NCI-H345 treated with DMSO at 0.1 percent for 48 hours (cell line): ENCODE measurements around the gene ELF5.

Experiments used
- DNase-seq: peaks from one replicate; lab custom pipeline; 2025; ENCODE audit not compliant: unreplicated experiment; lab: John Stamatoyannopoulos, UW

Gene ELF5

DNA sequence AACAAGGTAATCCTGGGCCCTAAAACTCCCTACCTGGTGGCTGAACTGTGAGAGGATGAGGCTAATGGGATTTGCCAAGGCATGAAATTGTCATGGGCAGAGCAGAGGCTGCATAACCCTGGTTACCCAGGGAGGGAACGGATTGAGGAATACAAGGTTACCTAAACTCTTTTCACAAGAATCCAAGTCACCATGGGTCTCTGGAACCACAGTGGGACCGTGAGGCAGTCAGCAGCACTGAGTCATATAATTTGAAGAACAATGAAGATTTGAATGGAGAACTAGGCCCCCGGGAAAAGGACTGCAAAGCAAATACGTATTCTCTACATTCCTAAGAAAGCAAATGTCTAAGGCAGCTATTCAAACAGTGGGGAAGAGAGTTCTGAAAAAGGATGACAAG, 55.1 kb downstream of the ELF5 start:
- DNase-seq = no peak

DNA sequence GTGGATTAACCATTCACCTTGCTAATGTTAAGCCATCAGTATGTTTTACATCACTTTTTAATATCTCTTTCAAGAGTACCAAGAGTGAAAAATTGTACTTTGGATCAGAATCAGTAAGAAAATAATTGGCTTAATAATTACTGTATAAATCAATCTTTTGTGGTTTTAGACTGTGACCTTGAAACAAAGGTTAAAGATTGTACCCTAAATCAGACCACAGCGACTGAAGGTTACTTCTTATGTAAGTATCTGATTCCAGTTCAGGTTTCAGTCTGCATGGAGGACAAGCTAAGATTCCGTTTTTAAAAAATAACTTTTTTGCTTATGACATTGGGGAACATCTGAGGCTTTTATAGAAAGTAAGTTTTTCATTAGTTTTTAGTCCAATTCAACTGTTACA, 56.0 kb downstream of the ELF5 start:
- no peak for DNase-seq

DNA sequence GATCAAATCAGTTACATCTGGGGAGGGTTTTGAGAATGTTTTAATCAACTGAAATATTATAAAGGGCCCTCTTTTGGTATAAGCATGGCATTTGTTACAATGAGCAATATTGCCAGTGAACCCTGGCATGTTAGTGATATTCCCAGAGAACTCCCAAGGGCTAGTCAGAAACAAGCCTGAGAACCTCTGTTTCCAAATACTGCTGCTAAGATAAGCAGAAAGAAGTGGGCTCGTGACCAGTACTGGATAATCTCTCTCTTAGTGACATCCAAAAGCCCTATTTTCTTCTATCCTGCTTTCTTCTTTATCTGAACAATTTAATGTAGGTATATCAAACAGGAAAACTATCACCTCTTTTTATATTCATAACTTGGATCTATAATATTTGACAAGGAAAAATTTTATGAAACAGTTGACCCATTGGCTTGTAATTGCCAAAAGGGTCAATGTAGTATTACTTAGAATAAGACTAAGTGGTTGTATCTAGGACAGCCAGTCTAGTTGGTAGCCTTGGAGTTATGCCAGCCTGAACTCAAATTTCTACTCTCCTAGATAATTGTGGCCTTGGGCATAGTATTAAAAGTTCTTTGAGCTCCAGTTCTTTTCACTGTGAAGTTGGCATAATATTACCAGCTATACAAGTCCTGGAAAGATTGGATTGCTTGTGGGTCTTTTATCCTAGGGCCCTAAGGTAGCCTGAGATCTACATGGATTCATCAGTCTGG, 59.1 kb downstream of the ELF5 start:
- DNase-seq = no peak

DNA sequence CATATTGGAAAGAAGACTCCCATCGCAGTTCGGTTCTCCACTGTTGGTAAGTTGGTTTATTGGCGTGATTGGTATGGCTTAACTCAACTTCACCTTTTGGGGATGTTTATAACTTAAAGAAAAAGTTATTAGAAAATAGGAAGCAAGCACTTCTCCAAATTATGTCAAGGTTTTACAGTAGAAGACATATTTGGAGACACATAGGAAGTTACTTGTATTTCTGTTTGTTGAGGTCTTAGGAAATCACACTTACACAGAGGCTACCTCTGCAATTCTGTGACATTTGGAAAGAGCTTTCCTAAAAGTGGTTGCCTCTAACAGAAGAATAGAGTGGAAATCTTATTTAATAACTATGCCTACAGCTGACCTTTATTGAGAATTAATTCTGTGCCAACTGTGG, 62.5 kb downstream of the ELF5 start:
- DNase-seq = no peak

DNA sequence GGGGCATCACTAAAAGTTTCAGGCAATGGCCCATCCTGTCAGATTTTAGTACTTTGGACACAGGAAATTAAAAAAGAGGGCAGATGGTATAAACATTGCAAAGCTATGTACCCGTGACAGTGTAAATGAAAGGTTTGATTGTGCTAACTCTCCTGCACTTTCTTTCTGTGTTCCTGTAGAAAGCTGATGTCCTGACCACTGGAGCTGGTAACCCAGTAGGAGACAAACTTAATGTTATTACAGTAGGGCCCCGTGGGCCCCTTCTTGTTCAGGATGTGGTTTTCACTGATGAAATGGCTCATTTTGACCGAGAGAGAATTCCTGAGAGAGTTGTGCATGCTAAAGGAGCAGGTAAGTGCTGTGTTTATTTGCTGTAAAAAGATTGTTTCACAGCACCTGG, 64.6 kb downstream of the ELF5 start:
- DNase-seq = no peak

DNA sequence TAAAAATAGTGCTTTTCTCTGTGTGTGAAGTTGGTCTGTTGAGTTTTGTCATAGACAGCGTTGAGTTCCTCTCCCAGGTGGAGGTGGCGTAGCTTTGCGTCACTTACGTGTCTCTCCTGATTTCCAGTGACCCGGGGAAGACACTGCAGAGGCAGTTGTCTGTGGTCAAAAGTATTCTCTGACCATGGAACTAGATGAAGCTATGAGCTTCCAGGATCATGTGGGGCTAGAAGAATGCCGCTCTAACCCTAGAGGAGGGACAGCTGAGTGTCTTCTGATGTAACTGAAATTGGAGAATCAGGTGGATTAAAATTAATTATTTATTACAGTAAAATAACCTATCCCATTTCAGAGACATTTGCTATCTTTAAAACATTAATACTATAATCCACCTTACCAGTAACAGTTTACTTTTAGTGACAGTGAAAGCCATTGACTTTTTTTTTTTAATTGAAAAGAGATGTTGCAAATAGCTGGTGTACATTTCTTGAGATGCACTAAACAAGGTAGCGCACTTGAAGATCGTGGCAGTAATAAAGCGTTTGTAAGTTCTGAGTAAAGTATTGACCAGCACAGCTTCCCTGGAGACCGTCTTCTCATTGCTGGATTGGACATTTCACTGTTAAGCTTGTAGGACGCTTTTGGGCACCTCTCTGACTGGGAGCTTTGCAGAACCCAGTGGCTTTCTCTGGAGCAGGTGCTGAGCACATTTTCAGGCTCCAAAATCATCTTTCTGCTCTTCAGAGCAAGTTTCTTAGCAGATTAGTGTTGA, 65.2 kb downstream of the ELF5 start:
- no peak for DNase-seq

DNA sequence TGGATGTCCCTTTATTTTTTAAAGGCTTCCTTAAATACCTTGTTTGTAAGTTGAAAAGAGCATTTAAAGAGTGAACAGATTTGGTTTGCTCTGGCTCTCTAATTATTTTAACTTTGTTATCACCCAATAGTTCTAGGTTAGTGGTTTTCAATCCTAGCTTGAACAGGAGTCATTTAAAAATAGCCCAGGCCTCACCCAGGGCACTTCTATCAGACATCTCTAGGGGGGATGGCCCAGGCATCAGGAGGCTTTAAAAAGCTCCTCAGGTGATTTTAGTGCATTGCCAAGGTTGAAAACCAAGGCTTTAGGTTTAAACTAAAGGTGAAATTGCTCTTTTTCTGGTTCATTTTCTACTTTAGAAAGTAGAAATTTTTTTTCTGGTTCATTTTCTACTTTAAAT, 66.5 kb downstream of the ELF5 start:
- no peak for DNase-seq

DNA sequence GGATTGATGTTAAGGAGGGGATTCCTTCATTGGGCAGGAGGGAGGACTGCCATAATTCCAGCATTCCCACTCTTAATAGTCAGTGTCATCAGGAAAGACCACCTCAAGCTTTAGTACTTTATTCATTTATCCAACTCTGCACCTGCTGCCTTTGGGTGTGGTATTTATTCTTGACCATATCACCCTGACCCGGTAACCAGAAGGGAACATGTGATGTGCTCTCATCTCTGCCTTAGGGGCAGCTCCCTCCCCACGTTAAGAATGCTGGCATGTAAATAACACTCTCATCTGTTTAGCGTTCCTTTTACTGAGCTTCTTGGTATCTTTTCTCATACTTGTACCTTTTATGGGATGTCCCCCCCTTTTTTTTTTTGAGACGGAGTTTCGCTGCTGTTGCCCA, 67.2 kb downstream of the ELF5 start:
- no peak for DNase-seq

DNA sequence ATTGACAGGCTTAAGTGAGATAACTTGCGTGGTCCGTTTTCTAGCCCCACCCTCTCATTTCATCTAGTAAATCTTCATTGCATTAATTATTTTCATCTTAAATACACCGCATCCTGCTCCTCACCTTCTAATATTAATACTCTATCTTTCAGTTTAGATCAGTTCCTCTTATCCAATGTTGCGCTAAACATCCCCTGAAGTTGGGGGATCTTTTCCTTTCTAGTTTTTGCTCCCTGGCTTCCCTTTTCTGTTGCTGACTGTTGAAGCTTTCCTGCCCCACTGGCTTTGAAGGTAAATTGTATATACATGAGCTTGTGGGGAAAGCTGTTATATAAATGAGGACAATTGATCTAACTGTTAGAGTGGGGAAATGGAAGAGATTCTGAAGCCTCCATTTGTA, 67.6 kb downstream of the ELF5 start:
- DNase-seq = no peak

DNA sequence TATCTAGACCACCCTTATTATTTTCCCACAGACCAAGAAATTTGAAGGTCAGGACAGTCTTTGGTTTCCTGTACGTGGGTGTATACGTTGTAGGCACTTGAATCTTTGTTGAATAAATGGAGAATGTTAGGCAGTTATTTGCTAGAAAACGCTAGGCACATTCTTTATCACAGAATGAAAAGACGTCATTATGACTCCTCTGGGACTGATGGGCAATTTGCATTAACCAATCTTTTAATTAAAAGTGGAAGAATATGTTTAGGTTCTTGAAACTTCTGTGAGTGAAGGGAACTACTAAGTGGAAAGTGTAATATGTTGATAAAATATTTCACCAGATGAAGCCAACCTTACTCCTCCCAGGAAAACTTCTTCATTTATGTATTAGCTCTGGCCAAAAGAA, 69.2 kb downstream of the ELF5 start:
- DNase-seq = no peak

DNA sequence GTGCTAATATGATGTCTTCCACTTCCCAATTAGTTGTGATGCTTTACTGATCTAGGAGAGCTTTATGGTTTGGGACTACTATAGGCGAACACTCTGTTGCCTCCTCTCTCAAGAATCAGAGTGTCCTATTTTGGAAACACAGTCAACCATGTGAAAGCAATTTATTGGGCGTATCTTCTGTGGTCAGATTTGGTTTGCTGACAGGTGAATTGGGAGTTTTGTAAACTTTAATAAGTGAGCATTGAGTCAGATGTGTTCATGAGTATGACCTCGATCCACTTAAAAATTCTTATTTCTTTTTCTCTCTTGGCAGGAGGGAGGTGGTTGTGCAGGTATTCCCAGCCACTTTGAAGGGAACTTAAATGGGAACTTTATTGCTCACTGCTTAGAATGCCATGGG, 70.5 kb downstream of the ELF5 start:
- DNase-seq = no peak

DNA sequence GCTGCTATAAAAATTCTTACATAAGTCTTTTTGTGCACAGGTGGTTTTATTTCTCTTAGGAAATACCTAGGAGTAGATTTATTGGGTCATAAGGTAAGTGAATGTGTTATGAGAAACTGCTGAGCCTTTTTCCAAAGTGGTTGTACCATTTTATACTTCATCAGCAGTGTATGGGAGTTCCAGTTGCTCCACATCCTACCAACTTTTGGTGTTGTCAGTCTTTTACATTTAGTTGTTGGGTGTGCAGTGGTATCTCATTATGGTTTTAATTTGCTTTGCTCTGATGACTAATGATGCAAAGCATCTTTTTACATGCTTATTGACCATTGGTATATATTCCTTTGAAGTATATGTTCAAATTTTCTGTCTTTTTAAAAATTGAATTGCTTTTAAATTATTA, 71.8 kb downstream of the ELF5 start:
- DNase-seq = no peak

DNA sequence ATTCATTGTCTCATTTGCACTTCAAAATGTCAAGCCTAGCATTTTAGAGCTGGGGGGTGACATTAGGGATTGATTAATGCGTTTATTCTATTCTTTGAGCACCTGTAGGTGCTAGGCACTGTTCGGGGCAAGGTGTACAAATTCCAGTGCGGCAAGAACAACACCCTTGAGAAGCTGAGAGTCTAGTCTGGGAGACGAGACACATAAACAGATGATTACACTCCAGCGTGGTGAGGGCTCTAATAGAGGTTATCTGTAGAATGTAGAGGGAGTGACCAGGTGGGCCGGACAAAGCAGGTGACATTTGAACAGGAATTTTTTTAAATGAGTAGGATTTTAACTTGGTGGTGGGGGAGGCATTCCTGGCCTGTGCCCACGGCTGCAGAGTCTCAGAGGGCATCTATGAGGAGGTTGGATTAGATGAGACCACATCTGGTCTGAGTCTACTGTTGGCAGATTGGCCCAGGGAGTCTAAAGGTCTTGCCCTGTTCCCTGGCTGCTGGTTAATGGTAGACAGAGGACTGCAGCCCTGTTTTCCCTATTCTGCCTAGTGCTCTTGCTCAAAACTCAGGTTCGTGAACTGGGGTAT, 73.9 kb downstream of the ELF5 start:
- no peak for DNase-seq

DNA sequence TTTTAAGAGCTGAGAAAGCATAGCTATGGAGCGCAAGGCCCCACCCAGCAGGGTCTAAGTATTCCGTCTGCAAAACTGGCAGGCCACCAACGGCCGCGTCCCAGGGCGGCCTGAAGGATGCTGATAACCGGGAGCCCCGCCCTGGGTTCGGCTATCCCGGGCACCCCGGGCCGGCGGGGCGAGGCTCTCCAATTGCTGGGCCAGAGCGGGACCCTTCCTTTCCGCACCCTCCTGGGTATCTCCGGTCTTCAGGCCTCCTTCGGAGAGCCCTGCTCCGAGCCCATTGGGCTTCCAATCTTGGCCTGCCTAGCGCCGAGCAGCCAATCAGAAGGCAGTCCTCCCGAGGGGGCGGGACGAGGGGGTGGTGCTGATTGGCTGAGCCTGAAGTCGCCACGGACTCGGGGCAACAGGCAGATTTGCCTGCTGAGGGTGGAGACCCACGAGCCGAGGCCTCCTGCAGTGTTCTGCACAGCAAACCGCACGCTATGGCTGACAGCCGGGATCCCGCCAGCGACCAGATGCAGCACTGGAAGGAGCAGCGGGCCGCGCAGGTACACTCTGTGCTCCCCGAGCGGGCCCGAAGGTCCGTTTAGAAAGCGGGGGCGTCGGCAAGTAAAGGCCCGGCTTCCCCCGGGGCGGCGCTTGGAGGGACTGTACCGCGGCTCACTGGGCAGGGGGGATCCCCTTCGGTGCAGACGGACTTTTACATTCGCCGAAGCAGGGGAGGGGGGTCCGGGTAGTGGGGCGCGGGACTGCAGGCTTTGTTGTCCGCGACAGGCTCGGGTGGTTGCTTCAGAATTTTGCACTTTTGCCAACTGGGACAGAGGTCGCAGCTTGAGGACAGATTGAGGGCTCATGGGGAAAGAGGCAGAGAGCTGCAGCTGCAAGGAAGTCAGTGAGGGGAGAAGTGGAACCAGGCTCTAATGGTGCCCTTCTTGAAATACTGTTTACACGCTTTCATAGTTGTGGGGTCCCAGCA, 74.8 kb downstream of the ELF5 start, which contains the start of gene CAT:
CAT (plus strand) TSS at position 406 of the 979 bp plus-strand sequence; CDS start at position 486, 80 bp downstream.
- peak; percentile 91 for DNase-seq

DNA sequence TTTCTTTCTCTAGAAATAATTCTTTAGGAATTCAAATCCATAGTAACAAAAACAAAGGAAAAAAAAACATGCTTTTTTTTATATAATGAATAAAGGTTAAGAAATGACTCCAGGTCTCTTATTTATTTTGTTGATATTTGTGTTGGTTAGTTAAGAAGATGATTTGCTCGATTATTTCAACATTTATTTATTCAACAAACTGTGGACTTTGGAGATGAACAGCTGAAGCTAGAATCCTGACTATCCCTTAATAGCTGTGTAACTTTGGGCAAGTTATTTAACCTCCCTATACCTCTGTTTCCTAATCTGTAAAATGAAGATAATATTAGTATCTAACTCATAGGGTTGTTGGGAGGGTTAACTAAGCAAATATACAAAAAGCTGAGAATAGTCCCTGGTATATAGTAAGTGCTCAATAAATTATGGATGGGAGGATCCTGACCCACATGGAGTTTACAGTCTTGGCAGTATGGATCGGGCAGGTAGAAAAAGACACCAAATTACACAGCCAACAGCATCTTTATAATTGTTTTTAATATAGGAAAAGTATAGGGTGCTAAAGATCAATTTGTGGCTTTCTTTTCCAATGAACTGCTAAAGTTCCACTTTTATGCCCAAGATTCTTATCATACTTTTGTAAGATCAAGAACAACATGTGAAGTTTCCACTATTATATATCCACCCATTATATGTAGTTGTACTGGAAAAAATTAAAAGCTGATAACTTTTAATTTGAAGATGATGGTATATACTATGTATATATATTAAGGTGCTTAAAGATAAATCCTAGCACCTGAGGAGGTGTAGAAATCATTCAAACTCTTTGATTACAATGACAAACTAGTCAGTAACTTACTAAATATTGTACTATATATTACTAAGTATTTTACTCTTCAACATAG, 76.1 kb downstream of the ELF5 start:
- DNase-seq = no peak

DNA sequence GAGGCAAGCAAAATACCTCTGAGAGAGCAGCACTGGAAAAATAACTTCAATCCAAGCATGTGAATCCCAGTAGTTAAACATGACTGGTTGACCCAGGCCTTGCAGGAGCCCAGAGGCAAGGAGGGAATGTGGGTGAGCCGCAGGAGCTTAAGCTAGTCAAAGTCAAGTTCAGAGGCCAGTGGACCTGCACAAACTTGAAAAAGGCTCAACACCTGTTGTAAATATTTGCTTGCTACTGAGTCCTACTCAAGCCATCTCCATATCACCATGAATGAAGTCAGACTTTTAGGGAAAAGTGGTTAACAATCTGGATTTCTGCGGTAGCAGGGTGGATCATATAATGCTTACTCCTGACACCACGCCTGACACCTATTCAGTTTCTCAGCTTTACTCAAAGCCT, 79.7 kb downstream of the ELF5 start:
- no peak for DNase-seq

DNA sequence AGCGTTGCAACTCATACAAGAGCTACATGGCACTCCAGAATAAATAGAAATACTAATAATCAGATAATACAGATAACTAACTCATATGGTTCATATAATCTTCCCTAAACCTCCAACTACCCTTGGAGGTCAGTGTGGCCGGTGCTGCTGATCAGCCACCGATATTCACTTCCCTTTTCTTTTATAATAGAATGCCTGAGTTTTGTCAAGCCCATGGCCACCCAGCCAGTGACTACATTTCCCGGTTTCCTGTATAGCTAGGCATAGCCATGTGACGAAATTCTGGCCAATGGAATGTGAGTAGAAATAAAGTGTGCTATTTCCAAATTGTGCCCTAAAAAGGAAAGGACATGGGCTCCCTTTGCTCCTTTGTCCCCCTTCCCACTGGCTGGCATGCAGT, 80.8 kb downstream of the ELF5 start:
- DNase-seq = no peak

DNA sequence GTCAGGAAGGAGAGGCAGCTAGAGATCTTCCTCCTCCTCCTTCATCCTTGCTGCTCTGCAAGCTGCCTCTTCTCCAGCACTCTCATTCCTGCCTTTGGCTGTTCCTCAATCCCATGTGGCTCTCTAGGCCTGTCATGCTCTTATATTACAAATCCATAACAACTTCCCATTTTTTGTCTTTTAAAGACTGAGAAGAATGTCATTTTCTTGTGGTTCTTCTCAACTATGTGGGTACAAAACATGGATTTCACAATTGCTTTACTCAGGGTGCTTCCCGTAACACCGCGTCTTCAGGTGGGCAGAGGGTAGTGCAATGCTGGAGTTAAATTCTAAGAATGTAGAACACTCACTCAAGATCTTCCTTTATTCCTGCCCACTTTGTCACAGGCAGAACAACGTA, 81.6 kb downstream of the ELF5 start:
- no peak for DNase-seq
